Embryonic facial prominence (tissue), 1 donor: ENCODE data around the gene HVCN1.
"Not testable (repeated sequence)": the region's sequence is repeated elsewhere in the genome, so short reads cannot be mapped to it uniquely, and the experiment has no call there.

Source experiments
- DNase-seq: peaks from one replicate; pipeline ENCODE4 v3.0.0-alpha.2; 2016; ENCODE audit errors: extremely low spot score

HVCN1 gene

DNA sequence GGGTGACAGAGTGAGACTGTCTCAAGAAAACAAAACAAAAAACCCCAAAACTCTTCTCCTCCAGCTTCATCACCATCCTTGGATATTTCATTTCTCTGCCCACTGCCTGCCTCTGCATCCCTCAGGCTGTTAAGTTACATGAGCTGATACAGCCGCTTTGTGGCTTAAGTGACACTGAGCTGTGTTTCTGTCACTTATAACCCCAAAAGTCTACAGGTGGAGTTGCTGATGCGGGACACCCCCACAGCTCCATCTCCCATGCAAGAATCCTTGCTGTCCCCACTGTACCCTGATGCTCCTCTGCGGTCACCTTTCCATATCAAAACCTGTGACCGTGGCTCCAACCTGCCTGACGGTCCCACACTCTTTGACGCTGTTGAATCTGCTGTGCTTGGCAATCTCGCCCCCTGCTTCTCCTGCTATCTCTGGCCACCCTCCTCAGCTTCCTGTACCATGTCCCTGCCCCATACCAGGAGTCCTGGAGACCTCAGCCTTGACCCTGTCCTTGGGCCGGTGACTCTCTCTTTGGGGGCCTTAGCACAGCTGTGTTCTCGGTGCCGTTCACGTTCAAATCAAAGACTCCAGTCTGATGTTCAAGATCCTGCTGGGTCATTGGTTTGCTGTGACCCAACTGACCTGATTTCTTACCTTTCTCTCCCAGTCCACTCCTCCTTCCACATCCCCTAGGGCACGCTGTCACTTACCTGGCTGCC, 20.3 kb downstream of the HVCN1 start:
- DNase-seq: no peak

DNA sequence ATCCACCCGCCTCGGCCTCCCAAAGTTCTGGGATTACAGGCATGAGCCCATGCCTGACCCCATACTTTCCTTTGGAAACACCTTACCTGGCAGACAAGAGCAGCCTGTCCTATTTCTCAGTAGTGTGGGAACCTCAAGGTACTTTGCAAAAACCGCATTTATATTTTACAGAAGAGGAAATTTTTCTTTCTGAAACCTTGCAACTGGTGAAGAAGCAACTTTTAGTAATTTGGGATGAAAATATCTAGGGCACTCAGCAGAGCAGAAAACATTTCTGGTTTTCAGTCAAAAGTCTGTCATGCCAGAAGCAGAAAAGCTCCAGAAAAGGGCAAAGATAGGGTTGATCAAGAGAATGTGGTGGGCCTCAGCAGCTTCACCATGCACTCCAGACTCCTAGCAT, 21.2 kb downstream of the HVCN1 start:
- no peak for DNase-seq

DNA sequence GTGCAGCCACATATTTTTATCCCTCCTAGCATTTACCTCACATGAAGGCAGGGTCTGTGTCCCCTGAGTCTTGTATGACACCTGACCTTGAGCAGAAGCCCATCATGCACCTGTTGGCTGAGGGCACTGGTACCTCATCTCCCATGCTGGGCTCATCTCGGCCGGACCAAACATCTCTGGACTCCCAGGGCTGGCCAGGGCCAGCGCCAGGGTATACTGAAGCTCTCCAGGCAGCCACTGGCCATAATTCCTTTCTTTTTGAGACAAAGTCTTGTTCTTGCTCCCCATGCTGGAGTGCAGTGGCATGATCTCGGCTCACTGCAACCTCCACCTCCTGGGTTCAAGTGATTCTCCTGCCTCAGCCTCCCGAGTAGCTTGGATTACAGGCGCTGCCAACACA, 22.0 kb downstream of the HVCN1 start:
- DNase-seq: no peak

DNA sequence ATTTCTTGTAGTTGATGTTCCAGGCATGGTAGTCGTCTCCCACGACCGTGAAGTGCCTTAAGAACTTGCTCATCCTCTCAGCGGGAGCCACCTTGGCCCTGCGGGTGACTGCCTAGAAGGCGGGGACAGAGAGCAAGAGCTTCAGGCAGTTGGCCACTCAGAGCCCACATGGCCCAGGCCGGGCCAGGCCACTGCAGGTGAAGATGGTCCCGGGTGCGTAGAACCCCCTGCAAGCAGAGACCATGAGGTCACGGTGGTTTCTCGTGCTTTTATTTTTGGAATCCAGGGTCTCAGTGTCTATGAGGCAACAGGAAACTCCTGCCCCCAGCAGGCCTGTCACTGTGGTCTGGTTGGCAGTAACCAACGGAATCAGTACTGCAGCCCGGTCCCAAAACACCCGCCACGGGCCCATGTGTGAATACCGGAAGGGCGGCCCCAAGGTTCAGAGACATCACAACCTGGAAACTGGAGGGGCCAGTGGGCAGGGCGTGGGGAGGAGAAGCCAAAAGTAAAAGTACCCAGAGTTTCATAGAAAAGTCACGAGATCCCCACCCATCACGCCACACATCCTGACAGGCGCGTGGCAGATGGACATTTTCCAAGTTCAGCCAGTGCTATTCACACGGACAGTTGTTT, 27.5 kb downstream of the HVCN1 start:
- no peak for DNase-seq

DNA sequence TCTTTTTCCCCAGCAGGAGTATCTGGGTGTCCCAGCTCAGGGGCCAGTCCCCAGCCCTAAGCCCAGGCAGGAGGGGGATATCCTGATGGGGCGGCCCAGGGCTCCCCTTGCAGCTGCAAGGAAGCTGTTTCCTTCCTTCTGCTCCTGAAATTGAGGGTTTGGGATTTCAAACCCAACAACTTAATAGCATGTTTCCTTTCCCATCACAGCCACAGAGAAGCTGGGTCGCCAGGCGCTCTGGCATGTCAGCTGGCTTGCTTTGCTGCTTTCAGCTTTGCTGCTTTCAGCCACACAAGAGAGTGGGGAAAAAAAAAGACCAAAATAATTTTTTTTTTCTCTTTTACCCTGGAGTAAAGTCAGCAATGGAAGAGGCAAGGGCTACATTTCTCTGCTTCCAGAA, 30.0 kb downstream of the HVCN1 start:
- no peak for DNase-seq

DNA sequence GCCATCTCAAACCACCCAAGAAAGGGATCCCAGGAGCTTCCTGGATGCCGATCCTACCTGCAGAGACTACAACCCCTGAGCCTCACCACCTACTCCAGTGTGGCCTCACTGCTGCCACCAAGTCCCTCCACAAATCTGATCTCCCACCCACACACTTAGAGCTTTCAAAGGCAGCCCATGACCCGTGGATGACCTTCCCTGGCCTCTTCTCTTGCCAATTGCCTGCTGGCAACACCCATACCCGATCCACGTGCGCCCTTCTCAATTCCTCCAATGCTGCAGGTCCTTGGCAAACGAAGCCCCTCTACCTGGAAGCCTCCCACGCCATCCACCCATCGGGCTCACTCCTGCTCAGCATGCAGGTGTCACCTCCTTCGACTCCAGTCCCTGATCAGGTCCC, 30.7 kb downstream of the HVCN1 start:
- no peak for DNase-seq

DNA sequence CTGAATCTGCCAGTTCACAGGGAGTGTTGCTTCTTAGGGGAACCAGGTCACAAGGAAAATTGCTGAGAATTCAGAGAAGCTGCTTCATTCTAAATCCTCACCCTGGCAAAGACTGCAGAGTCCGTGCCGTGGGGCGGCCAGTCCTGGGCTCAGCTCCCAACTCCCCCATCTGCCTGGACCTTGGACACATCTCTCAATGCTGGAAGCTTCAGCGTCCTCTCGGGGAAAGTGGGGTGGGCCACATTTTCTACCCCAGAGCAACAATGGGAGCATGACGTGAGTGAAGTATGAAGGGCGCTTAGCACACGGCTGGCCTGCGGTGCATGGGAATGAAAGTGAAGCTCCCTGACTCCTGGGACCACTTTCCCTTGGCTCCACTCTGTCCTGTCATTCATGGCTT, 31.2 kb downstream of the HVCN1 start:
- no peak for DNase-seq

DNA sequence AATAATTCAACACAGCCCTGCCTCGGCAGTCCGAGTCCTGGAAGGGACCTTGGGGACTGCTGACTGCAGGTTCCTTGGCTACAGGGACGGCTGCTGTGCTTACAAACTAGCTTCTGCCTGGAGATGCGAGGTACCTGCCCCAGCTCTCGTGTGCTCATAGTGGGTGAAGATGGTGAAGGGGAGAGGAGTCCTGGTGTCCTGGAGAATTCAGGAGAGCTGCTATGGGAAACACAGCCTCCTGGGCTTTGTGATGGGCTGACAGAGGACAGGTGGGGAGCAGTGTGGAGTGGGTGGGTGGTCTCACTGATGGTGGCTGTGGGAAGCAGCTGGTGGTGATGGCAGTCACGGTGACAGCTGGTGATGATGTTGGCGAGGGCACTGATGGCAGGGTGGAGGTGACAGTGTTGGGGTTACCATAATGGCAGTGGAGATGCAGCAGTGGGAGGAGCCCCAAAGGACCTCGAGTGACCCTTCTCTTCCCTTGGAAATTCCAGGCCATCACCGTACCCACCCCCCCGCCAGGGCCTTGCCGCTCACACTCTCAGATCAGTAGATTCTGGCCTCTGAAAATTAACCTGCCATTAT, 32.8 kb downstream of the HVCN1 start:
- no peak for DNase-seq

DNA sequence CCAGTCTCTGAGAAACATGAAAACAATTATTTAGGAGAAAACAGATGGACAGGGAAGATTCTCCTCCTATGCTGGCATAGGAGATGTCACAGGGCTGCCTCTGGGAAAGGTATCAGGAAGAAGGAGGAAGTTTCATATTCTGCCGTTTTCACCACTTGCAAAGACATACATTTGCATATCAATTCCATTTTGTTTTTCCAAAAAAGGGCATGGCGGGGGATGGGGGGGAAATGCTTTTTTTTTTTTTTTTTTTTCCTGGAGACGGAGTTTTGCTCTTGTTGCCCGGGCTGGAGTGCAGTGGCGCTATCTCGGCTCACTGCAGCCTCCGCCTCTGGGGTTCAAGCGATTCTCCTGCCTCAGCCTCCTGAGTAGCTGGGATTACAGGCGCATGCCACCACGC, 34.7 kb downstream of the HVCN1 start:
- not testable (repeated sequence) for DNase-seq

DNA sequence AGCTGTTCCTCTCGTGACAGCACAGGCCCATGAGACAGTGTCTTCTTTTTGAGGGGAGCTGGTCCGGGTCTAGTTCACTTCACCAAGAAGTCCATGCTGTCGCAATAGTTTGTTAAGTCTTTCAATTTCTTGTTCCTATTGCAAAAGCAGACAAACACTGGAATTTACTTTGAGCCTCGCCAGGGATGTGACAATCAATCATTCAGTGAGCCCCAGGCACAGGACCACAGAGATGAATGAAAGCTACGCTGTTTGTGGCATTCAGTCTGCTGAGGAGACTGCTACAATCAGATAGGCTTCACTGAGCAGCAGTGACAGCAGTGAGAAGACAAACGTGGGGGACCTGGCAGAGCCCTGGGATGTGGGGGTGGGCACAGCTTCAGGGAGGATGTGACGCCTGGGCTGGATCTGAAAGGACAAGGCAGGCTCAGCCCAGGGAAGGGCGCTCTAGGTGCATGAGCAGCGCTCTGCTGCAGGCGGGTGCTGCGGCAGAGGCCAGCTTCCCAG, 39.5 kb downstream of the HVCN1 start:
- no peak for DNase-seq

DNA sequence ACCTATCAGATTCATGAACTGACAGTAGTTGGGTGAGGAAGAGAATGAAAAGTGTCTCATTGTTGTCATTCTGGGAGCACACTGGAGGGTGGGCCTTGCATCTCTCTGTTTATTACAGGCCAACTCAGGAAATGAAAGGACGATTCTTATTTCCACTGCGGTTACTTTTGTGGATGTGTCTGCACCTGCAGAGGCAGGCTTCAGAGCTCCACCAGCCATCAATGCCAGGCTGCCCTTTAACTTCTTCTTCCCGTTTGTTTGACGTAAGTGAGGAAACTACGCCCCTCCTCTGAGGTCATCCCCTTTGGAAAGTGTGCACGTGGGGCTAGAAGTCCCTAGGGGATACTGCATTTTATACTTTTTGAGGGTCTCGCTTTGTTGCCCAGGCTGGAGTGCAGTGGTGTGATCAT, 41.3 kb downstream of the HVCN1 start:
- no peak for DNase-seq

DNA sequence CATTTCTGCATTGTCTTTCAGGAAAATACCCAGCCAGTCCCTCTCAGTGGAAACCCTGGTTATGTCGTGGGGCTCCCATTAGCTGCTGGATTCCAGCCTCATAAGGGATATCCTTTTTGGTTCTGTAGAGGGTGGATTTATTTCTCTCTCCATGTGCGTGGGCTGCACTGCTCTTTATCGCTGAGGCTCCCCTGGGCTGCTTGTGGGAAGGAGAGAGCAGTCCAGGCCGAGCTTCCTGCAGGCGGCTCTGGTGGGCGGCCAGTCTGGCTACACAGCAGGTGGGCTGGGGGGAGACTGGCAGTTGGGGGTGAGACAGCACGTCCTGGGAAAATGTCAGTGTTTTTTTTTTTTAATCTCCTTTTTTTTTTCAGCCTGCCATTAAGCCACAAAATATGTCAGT, 47.4 kb downstream of the HVCN1 start:
- DNase-seq: no peak

DNA sequence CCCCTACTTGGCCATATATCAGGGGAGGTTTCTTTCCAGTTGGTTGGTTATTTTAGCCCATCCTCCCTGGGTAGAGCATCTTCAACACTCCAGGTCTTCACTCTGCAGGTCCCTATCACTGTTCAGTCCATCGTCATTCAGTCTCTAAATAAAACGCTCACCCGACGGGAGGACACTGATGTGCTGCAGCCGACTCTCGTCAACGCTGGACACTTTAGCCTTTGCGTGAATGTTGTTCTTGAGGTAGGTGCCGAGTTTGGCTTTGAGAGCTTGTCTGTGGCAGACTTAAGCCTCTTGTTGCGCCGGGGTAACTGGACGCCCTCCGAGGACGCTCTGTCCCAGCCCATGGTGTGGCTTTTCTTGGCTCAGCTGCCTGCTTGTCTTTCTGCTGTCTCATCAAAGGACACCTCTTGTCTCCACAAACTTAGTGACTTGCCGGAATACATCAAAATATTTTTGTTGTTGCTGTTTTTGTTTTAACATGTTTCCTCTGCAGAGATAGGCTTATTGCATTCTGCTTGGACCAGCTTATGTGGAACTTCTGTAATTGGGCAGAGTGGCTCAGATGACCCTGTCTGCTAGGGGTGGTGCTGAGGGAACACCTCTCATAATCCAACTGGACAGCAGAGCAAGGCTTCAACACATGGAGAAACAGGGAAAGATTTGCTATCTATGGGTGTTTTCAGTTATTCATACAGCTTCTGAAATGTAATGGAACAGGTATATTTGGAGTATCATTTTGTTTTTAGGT, 48.5 kb downstream of the HVCN1 start:
- no peak for DNase-seq

DNA sequence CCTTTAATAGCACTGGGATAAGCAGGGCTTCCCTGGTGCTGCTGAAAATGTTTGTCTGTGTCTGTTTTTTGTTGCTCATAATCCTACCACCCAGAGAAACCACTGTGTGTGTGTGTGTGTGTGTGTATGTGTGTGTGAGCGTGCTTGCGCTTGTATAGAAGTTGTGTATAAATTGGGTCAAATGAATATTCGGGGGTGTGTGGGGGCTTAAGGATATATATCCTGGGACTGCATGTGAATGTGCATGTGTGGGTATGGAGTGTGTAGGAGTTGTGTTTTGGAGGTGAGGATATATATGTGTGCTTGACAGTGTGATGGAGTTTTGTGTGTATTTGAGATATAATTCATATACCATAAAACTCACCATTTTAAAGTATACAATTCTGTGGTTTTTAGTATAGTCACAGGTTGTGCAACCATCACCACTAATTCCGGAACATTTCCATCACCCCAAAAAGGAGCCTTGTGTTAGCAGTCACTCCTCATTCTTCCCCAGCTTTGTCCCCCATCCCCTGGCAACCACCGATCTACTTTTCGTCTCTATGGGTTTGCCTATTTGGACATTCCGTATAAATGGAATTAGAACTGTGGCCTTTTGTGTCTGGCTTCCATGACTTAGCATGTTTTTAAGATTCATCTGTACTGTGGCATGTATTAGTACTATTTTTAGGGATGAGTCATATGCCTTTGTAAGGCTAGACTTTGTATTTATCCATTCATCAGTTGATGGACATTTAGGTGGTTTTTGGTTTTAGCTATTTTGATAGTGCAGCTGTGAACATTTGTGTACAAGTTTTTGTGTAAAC, 49.4 kb downstream of the HVCN1 start:
- DNase-seq: no peak

DNA sequence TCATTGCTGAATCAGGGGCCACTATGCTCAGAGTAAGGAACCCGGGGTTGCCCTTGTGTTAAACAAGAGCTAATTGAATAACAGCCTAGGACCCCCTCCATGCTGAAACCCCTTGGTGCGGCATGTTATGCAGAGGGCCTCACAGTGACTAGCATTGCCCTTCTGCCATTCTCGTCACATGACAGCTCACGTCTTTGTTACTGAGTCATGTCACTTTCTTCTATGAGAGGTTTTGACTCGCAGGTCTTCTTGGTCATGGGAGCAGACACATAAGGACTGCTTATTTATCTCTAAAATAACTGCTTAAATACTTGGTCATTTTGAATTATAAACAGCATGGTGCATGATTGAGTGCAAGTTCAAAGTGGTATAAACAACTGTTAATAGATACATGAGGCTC, 50.1 kb downstream of the HVCN1 start:
- no peak for DNase-seq

DNA sequence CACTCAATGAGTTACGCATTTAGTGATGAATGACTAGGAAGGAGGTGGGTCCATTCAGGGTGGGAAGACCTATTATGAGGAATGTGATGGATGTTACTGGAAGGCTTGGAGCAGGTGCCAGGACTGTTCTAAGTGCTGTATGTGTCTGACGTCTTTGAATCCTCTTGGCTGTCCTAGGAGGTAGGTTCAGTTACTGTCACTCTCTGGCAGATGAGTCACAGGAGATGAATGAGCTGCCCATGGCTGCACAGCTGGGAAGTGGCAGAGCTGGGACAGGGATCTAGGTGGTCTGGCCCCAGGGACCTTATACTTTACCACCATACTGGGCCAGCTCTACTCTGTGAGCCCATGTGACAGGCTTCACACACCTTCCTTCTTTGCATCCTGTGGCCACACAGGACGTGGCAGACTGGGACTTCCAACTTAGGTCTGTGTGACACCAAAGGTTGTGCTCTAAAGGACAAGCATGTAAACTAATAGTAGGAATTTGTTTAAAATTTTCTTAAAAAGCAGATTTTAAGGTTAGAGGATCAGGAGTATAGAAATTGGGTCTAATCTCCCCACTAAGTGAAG, 51.0 kb downstream of the HVCN1 start:
- DNase-seq: no peak

DNA sequence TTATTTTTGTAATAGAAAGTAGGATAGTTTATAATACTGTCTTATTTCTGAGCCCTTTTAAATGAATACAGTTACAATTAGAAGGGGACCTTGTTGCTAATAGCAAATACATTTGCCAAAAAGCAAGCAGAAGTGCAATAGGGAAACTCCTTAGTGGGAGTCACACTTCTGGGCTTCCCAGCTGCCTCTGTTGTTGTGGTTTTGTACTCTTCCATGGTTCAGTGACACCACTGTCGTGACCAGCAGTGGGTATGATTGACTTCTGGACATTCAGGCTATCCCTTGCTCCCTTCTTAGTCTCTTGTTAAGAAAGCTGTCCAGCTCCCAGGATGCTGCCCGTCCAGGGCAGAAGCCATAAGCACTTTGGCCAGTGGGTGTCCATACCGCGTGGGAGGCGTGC, 52.4 kb downstream of the HVCN1 start:
- no peak for DNase-seq

DNA sequence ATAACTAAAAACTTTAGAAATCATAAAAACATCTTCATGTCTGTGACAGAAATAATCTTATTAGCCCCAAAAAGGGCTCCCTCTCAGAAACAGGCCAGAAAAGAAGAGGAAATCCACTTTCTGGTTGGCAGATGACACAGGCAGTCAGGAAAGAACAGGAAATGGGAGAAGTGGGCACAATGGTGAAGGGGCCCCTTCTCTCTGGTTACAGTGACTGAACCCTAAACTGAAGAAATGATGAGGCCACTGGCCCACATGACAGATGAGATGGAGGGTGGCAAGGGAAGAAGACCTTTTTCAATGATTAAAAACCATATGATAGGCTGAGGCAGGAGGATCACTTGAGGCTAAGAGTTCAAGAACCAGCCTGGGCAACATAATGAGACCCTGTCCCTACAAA, 53.9 kb downstream of the HVCN1 start:
- DNase-seq: no peak

DNA sequence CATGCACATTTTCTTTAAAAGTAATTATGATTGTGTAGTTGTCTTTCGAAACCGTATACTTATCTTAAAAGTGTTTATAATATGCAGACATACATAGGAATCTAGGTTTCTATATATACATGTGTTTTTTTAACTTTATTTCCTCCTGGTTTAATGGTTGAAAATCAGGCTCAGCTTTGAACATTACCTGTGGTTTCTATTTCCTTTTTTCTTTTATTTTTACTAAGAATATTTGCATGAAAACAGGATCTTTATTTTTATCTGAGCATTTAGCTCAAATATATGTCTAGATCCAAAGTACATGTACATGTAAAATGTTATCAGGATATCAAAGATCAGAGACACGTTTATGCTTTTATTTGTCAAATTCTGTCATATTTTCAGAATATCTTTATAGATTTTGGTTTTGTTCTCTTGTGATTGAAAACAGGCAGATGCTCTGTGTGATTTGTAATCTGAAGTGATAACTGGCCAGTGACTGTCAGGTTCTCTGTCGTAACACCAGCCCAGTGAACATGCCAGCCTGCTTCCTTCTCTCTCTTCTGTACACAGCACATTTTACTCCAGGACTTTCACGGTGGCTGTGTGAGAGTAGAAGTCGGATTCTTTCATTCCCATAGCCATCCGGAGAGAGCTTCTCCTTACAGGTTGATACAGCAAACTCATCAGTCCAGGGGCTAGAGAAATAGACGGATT, 61.3 kb downstream of the HVCN1 start:
- DNase-seq: no peak

DNA sequence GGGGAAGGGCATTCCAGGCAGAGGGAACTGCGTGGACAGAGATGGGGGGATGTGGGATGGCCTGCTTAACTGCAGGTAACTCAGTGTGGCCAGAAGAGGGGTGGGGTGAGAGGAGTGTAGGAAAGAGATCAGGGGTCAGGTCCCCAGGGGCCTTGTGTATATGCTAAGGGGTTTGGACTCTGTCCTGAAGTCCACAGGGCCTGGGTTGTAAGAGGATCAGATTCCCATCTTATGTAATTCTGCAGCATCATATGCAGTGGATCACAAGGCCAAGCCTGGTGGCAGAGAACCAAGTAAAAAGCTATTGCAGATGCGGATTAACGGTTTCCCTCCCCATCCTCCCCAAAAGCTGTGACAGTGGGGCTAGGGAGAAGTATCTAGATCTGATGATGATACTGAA, 66.3 kb downstream of the HVCN1 start:
- no peak for DNase-seq

DNA sequence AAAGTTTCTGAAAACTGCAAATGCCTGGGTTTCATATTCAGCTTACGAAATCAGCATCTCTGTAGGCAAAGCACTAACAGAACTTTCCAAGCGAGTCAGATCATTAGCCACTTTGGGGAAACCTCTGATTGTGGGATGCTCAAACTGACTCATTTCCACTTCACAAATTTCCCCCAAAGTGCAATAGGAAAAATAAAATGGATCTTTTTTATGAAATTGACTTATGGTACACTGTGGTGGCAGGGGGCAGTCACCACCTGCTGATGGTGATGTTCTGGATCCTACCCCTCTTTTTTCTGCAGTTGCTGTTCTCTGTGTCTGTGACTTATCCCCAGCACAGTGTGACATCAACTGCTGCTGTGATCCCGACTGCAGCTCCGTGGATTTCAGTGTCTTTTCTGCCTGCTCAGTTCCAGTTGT, 69.4 kb downstream of the HVCN1 start:
- DNase-seq: no peak
